Ecto neural progenitor cell (in vitro differentiated cells): ENCODE measurements around the gene JAK1.

Source experiments
- DNase-seq: peaks from one replicate; pipeline ENCODE4 v3.0.0-alpha.2; 2018; ENCODE audit warnings: low spot score

Gene JAK1

GRCh38 chr1:64980745-64981600, 14.6 kb upstream of the JAK1 start:
- DNase-seq: no peak

- DNase-seq: no peak
Observed at GRCh38 chr1:64979358-64979757, 13.0 kb upstream of the JAK1 start.

- no peak for DNase-seq
Observed at GRCh38 chr1:64976361-64976760, 10.0 kb upstream of the JAK1 start.

- no peak for DNase-seq
Observed at GRCh38 chr1:64975740-64976139, 9.4 kb upstream of the JAK1 start.

GRCh38 chr1:64975127-64975526, 8.8 kb upstream of the JAK1 start:
- no peak for DNase-seq

- no peak for DNase-seq
Observed at GRCh38 chr1:64974288-64974825, 8.0 kb upstream of the JAK1 start.

GRCh38 chr1:64973061-64973647, 6.8 kb upstream of the JAK1 start:
- no peak for DNase-seq

- no peak for DNase-seq
Observed at GRCh38 chr1:64969305-64970046, 3.1 kb upstream of the JAK1 start.

GRCh38 chr1:64967381-64967780, 1.0 kb upstream of the JAK1 start:
- no peak for DNase-seq

GRCh38 chr1:64965366-64966157, 787 bp downstream of the JAK1 start:
- DNase-seq: peak; percentile 64

GRCh38 chr1:64963466-64963865, 2.9 kb downstream of the JAK1 start:
- DNase-seq: no peak

- no peak for DNase-seq
Observed at GRCh38 chr1:64962441-64962840, 3.9 kb downstream of the JAK1 start.

GRCh38 chr1:64961923-64962322, 4.4 kb downstream of the JAK1 start:
- no peak for DNase-seq

- no peak for DNase-seq
Observed at GRCh38 chr1:64960731-64961130, 5.6 kb downstream of the JAK1 start.

GRCh38 chr1:64959986-64960385, 6.4 kb downstream of the JAK1 start:
- DNase-seq: no peak

GRCh38 chr1:64956733-64957441, 9.5 kb downstream of the JAK1 start:
- DNase-seq: no peak

- no peak for DNase-seq
Observed at GRCh38 chr1:64956010-64956640, 10.2 kb downstream of the JAK1 start.

- no peak for DNase-seq
Observed at GRCh38 chr1:64955097-64956009, 11.0 kb downstream of the JAK1 start.

- DNase-seq: no peak
Observed at GRCh38 chr1:64953241-64953640, 13.1 kb downstream of the JAK1 start.
